SK-N-SH (cell line): Measurements from ENCODE around the gene CBR4.

ENCODE experiments used
- CTCF ChIP-seq: fragments of 200-600 bp; sonication (generic); IDR thresholded peaks from 2 replicates; pipeline ENCODE4 v1.6.1; 2017; ENCODE audit warnings: antibody characterized with exemption, mild to moderate bottlenecking, moderate library complexity
- ELF1 ChIP-seq: IDR thresholded peaks from 2 replicates; pipeline ENCODE4 v1.4.0; 2012
- EZH2phosphoT487 ChIP-seq: fragments of 200-600 bp; sonication (generic); IDR thresholded peaks from 2 replicates; pipeline ENCODE4 v1.6.1; 2017; ENCODE audit warnings: low read depth, mixed run types, mild to moderate bottlenecking, antibody characterized with exemption, moderate library complexity, borderline replicate concordance
- FOSL2 ChIP-seq: IDR thresholded peaks from 2 replicates; pipeline ENCODE4 v1.4.0; 2012; ENCODE audit warnings: low read depth, mild to moderate bottlenecking, moderate library complexity, borderline replicate concordance
- FOXJ3 ChIP-seq: sonication (generic); formaldehyde crosslinking; IDR thresholded peaks from 2 replicates; pipeline ENCODE4 v1.5.1; 2020; ENCODE audit warnings: mild to moderate bottlenecking, missing genetic modification reagents
- NFIC ChIP-seq: IDR thresholded peaks from 2 replicates; pipeline ENCODE4 v1.4.0; 2012; ENCODE audit warnings: borderline replicate concordance
- POLR2AphosphoS5 ChIP-seq: IDR thresholded peaks from 2 replicates; pipeline ENCODE4 v1.6.1; 2012; ENCODE audit warnings: low read depth, low read length
- RCOR1 ChIP-seq: fragments of 150-350 bp; IDR thresholded peaks from 2 replicates; pipeline ENCODE4 v1.6.1; 2017; ENCODE audit warnings: antibody characterized with exemption, low read length
- RFX5 ChIP-seq: IDR thresholded peaks from 2 replicates; pipeline ENCODE4 v1.6.1; 2012; ENCODE audit warnings: mild to moderate bottlenecking, improper control_type of control experiment, low read length
- SIN3A ChIP-seq: IDR thresholded peaks from 2 replicates; pipeline ENCODE4 v1.6.1; 2012; ENCODE audit warnings: low read depth, mild to moderate bottlenecking, low read length, moderate library complexity, borderline replicate concordance
- TAF1 ChIP-seq: IDR thresholded peaks from 2 replicates; pipeline ENCODE4 v1.6.1; 2012; ENCODE audit warnings: low read depth, mild to moderate bottlenecking, low read length, moderate library complexity, borderline replicate concordance
- TEAD4 ChIP-seq: IDR thresholded peaks from 2 replicates; pipeline ENCODE4 v1.4.0; 2012; ENCODE audit warnings: mild to moderate bottlenecking, borderline replicate concordance; ENCODE audit not compliant: insufficient read depth
- USF1 ChIP-seq: IDR thresholded peaks from 2 replicates; pipeline ENCODE4 v1.4.0; 2012; ENCODE audit warnings: low read depth, borderline replicate concordance
- YY1 ChIP-seq: IDR thresholded peaks from 2 replicates; pipeline ENCODE4 v1.4.0; 2012; ENCODE audit warnings: low read depth, mild to moderate bottlenecking

GRCh38 chr4:169054879-169055278, 44.8 kb upstream of the CBR4 start:
- no peak for TF ChIP-seq RFX5
- no peak for TF ChIP-seq FOSL2
- no peak for TF ChIP-seq SIN3A
- TF ChIP-seq CTCF = no peak
- no peak for TF ChIP-seq EZH2phosphoT487
- TF ChIP-seq ELF1 = no peak
- TF ChIP-seq RCOR1 = no peak
- TF ChIP-seq TEAD4 = no peak
- TF ChIP-seq YY1 = no peak
- TF ChIP-seq NFIC = no peak
- TF ChIP-seq USF1 = no peak
- no peak for TF ChIP-seq FOXJ3
- TF ChIP-seq TAF1 = no peak
- TF ChIP-seq POLR2AphosphoS5 = no peak
